Neural progenitor cell (in vitro differentiated cells): ENCODE data around the gene PPP4R1. TPM values are rescaled to one million over a fixed set of nuclear protein-coding genes. Genes with fewer than 3 reads are reported as not detected.

ENCODE experiments used
- DNase-seq: peaks from one replicate; pipeline ENCODE4 v3.0.0-alpha.2; 2016; ENCODE audit warnings: low spot score
- H2AFZ ChIP-seq: fragments of 200-600 bp; sonication (generic); replicated peaks from 2 replicates; pipeline ENCODE4 v1.6.1; 2016; ENCODE audit warnings: antibody characterized with exemption
- H3F3A ChIP-seq: fragments of 200-600 bp; sonication (generic); 2 replicates; pipeline ENCODE4 v1.6.1; 2016; ENCODE audit warnings: antibody characterized with exemption, low read depth
- H3K27ac ChIP-seq: fragments of 200-600 bp; sonication (generic); 2 replicates; pipeline ENCODE4 v1.5.1; 2016; ENCODE audit warnings: mild to moderate bottlenecking
- H3K27me3 ChIP-seq: fragments of 200-600 bp; sonication (generic); 2 replicates; pipeline ENCODE4 v1.6.1; 2016; ENCODE audit warnings: mild to moderate bottlenecking, moderate library complexity
- H3K36me3 ChIP-seq: fragments of 200-600 bp; sonication (generic); 2 replicates; pipeline ENCODE4 v1.5.1; 2016
- H3K4me1 ChIP-seq: fragments of 200-600 bp; sonication (generic); 2 replicates; pipeline ENCODE4 v1.6.1; 2016; ENCODE audit warnings: mixed run types
- H3K4me2 ChIP-seq: fragments of 200-600 bp; sonication (generic); 2 replicates; pipeline ENCODE4 v1.6.1; 2016
- H3K4me3 ChIP-seq: fragments of 200-600 bp; sonication (generic); 2 replicates; pipeline ENCODE4 v1.5.1; 2016
- H3K79me2 ChIP-seq: fragments of 200-600 bp; sonication (generic); 2 replicates; pipeline ENCODE4 v1.6.1; 2016; ENCODE audit warnings: low read depth
- H3K9ac ChIP-seq: fragments of 200-600 bp; sonication (generic); 2 replicates; pipeline ENCODE4 v1.6.1; 2016
- H3K9me3 ChIP-seq: fragments of 200-600 bp; sonication (generic); 2 replicates; pipeline ENCODE4 v1.5.1; 2016; ENCODE audit warnings: low read depth
- H4K20me1 ChIP-seq: fragments of 200-600 bp; sonication (generic); 2 replicates; pipeline ENCODE4 v1.6.1; 2016; ENCODE audit warnings: low read depth
- H3K27ac Mint-ChIP-seq: 3 replicates; pipeline ENCODE4 v1.8.0; 2021; ENCODE audit warnings: mixed read lengths
- H3K27me3 Mint-ChIP-seq: 2 replicates; pipeline ENCODE4 v1.8.0; 2022; ENCODE audit warnings: low read depth, mild to moderate bottlenecking, inconsistent platforms, moderate library complexity, mixed read lengths; ENCODE audit not compliant: insufficient read depth
- H3K36me3 Mint-ChIP-seq: 3 replicates; pipeline ENCODE4 v1.8.0; 2021; ENCODE audit warnings: mixed read lengths
- H3K4me1 Mint-ChIP-seq: 3 replicates; pipeline ENCODE4 v1.8.0; 2021; ENCODE audit warnings: mixed read lengths
- H3K4me3 Mint-ChIP-seq: 3 replicates; pipeline ENCODE4 v1.8.0; 2021; ENCODE audit warnings: mild to moderate bottlenecking, moderate library complexity, mixed read lengths
- H3K9me3 Mint-ChIP-seq: 3 replicates; pipeline ENCODE4 v1.8.0; 2020; ENCODE audit warnings: mixed read lengths
- EZH2 ChIP-seq: fragments of 200-600 bp; sonication (generic); IDR thresholded peaks from 2 replicates; pipeline ENCODE4 v1.6.1; 2017; ENCODE audit warnings: antibody characterized with exemption, mild to moderate bottlenecking, moderate library complexity
- EZH2phosphoT487 ChIP-seq: fragments of 200-600 bp; sonication (generic); IDR thresholded peaks from 2 replicates; pipeline ENCODE4 v1.6.1; 2017; ENCODE audit warnings: antibody characterized with exemption
- total RNA-seq: library from RNA; depleted of rRNA; stranded (reverse); fragments of >200 nt; gene quantifications from 2 replicates; pipeline ENCODE4 v1.2.3, GENCODE V29; 2015; ENCODE audit warnings: low replicate concordance
- TF ChIP-seq, protein P1 (sequence below): fragments of 200-600 bp; sonication (generic); IDR thresholded peaks from 2 replicates; pipeline ENCODE4 v1.5.1; 2017; ENCODE audit warnings: antibody characterized with exemption, mild to moderate bottlenecking

The PPP4R1 gene, protein sequence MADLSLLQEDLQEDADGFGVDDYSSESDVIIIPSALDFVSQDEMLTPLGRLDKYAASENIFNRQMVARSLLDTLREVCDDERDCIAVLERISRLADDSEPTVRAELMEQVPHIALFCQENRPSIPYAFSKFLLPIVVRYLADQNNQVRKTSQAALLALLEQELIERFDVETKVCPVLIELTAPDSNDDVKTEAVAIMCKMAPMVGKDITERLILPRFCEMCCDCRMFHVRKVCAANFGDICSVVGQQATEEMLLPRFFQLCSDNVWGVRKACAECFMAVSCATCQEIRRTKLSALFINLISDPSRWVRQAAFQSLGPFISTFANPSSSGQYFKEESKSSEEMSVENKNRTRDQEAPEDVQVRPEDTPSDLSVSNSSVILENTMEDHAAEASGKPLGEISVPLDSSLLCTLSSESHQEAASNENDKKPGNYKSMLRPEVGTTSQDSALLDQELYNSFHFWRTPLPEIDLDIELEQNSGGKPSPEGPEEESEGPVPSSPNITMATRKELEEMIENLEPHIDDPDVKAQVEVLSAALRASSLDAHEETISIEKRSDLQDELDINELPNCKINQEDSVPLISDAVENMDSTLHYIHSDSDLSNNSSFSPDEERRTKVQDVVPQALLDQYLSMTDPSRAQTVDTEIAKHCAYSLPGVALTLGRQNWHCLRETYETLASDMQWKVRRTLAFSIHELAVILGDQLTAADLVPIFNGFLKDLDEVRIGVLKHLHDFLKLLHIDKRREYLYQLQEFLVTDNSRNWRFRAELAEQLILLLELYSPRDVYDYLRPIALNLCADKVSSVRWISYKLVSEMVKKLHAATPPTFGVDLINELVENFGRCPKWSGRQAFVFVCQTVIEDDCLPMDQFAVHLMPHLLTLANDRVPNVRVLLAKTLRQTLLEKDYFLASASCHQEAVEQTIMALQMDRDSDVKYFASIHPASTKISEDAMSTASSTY
- 87.7 and 102 TPM in 2 replicates for total RNA-seq

DNA sequence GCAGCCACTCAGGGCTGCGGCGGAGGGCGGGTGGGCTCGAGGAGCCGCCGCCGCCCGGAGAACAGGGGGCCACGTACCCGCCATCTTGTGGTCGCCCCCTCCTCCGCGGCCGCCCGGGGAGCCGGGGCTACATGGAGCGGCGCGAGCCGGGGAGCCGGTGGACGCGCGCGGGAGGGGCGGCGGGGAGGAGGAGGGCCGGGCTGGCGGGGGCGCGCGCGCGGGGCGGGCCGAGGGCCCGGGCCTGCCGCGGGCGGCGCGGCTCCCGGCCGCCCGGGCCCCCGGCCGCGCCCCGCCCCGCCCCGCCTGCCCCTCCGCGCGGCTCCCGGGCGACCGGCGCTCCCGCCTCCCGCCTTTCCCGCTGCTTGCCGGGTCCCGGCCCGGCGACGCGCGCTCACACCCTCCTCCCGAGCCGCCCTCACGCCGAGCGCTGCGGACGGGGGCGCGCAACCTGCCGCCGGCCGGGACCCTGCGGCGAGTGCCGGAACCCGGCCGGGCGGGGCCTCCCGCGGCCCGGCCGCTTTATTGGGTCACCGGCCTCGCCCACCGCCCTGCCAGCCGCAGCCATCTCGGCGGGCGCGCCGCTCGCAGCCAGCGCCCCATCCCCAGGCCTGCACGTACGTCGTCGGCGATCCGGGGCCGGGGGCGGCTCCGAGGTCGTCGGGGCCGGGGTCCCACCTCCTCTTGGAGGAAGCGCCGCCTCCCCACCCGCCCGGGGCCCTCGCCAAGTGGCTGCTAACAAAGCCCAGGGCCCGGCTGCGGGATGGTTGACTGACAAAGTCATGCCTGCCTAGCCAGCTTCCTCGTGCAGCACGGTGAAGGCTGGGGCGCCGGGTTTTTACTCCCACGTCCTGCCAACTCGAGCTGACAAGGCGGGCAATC, at the start of gene PPP4R1:
Gene PPP4R1, minus strand, starts transcription at position 159 of the 879 bp plus-strand sequence. Its CDS starts 75 bp downstream, at position 84.
- H3K4me1 Mint-ChIP-seq = peaks cover 30% of the 10 kb centered on the region
- H3K27me3 ChIP-seq = no peaks in the 10 kb centered on the region
- peaks cover 7% of the 10 kb centered on the region for H3K9me3 Mint-ChIP-seq
- H3F3A ChIP-seq = peaks cover 25% of the 10 kb centered on the region
- peaks cover 6% of the 10 kb centered on the region for H3K27me3 Mint-ChIP-seq
- H2AFZ ChIP-seq = peak within 1 kb of the TSS; percentile 86
- H3K4me1 ChIP-seq = peaks cover 28% of the 10 kb centered on the region
- peak within 1 kb of the TSS; percentile 89 for H3K27ac ChIP-seq
- peaks cover 40% of the 10 kb centered on the region for H4K20me1 ChIP-seq
- H3K9ac ChIP-seq = peak within 1 kb of the TSS; percentile 53
- TF ChIP-seq EZH2 (no peak), EZH2phosphoT487 (no peak)
- TF ChIP-seq, protein P1, sequence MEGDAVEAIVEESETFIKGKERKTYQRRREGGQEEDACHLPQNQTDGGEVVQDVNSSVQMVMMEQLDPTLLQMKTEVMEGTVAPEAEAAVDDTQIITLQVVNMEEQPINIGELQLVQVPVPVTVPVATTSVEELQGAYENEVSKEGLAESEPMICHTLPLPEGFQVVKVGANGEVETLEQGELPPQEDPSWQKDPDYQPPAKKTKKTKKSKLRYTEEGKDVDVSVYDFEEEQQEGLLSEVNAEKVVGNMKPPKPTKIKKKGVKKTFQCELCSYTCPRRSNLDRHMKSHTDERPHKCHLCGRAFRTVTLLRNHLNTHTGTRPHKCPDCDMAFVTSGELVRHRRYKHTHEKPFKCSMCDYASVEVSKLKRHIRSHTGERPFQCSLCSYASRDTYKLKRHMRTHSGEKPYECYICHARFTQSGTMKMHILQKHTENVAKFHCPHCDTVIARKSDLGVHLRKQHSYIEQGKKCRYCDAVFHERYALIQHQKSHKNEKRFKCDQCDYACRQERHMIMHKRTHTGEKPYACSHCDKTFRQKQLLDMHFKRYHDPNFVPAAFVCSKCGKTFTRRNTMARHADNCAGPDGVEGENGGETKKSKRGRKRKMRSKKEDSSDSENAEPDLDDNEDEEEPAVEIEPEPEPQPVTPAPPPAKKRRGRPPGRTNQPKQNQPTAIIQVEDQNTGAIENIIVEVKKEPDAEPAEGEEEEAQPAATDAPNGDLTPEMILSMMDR = no peak
- H3K79me2 ChIP-seq = peaks cover 48% of the 10 kb centered on the region
- H3K4me3 Mint-ChIP-seq = peak within 1 kb of the TSS; percentile 97
- DNase-seq = peak; percentile 92
- H3K4me3 ChIP-seq = peak within 1 kb of the TSS; percentile 95
- no peaks in the 10 kb centered on the region for H3K9me3 ChIP-seq
- H3K4me2 ChIP-seq = peak within 1 kb of the TSS; percentile 92
- peaks cover 6% of the 10 kb centered on the region for H3K36me3 ChIP-seq
- H3K36me3 Mint-ChIP-seq = peaks cover 19% of the 10 kb centered on the region
- peak within 1 kb of the TSS; percentile 96 for H3K27ac Mint-ChIP-seq

DNA sequence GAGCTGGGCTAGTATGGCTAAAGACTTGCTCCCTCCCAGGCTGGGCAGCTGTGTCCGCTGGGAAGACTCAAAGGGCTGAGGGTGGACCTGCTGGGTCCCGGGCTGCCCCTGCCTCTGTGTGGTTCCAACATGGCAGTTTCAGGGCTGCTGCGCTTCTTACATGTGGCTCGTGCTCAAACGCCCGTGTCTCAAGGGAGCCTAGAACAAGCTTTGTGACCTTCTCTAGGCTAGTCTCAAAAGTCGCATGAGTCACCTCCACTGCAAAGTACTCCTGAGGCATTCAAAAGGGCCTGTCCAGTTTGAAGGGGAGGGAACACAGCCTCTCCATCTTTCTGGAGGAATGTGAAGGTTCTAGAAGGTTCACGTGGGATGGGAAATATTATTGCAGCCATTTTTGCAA, 49.0 kb upstream of the PPP4R1 start:
- Histone ChIP-seq H3K36me3 (no peaks in the 10 kb centered on the region), H3F3A (no peaks in the 10 kb centered on the region), H3K4me2 (no peak overlapping the region), H4K20me1 (no peaks in the 10 kb centered on the region), H3K79me2 (no peaks in the 10 kb centered on the region), H3K27me3 (no peaks in the 10 kb centered on the region), H3K4me1 (no peaks in the 10 kb centered on the region), H3K9ac (no peak overlapping the region), H3K4me3 (no peak overlapping the region), H3K27ac (no peak overlapping the region), H2AFZ (peak overlapping the region; percentile 79), H3K9me3 (no peaks in the 10 kb centered on the region)
- Mint-ChIP-seq H3K4me1 (peaks cover 28% of the 10 kb centered on the region), H3K9me3 (peaks cover 10% of the 10 kb centered on the region), H3K4me3 (no peak overlapping the region), H3K36me3 (peaks cover 3% of the 10 kb centered on the region), H3K27ac (no peak overlapping the region), H3K27me3 (peaks cover 2% of the 10 kb centered on the region)
- no peak for DNase-seq
- TF ChIP-seq, protein P1 = no peak
- no peak for TF ChIP-seq EZH2
- no peak for TF ChIP-seq EZH2phosphoT487

DNA sequence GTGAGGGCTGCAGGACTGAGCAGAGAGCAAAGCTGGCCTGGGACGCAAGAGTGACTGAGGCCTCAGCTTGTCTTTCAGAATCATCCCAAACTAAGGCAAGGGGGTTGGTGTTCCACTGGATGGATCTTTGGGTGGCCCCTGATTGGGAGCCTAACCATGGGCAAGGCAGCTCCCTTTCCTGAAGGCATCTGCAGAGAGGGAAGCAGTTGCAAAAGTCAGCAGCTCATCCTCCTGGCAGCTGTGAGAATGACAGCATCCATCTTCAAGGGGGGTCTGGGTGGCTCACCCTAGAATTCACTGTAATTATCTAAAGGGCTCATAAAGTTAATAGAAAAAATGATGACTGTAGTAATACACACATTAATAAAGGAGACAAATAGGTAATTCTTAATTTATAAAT, 47.2 kb upstream of the PPP4R1 start:
- Mint-ChIP-seq H3K4me1 (peaks cover 29% of the 10 kb centered on the region), H3K9me3 (peaks cover 10% of the 10 kb centered on the region), H3K27ac (no peak overlapping the region), H3K36me3 (peaks cover 3% of the 10 kb centered on the region), H3K27me3 (peaks cover 2% of the 10 kb centered on the region), H3K4me3 (no peak overlapping the region)
- Histone ChIP-seq H4K20me1 (no peaks in the 10 kb centered on the region), H3K4me2 (no peak overlapping the region), H3K79me2 (no peaks in the 10 kb centered on the region), H2AFZ (peak overlapping the region; percentile 17), H3K27ac (no peak overlapping the region), H3K27me3 (no peaks in the 10 kb centered on the region), H3K9ac (no peak overlapping the region), H3K4me1 (no peaks in the 10 kb centered on the region), H3K4me3 (no peak overlapping the region), H3K36me3 (no peaks in the 10 kb centered on the region), H3F3A (no peaks in the 10 kb centered on the region), H3K9me3 (no peaks in the 10 kb centered on the region)
- no peak for DNase-seq
- no peak for TF ChIP-seq EZH2
- TF ChIP-seq, protein P1 = no peak
